HepG2 (cell line): Measurements from ENCODE around the gene FGD3. TPM values are rescaled to one million over a fixed set of nuclear protein-coding genes. Genes with fewer than 3 reads are reported as not detected.

Experiments
- ATAC-seq: fragments of 200-7000 bp; cut with Tn5 transposase; 3 replicates; pipeline ENCODE4 v1.9.1; 2020; ENCODE audit warnings: mild to moderate bottlenecking, moderate library complexity
- BruUV-seq: library from RNA; stranded (reverse); fragments of 400-500 nt; replicated peaks from 2 replicates; lab custom pipeline; 2021; lab: Mats Ljungman, UMichigan
- CTCF ChIA-PET: fragments of 300-600 bp; formaldehyde crosslinking; extraction: SDS; loops from one replicate; lab custom pipeline; 2021; ENCODE audit warnings: low total read pairs, inconsistent platforms, low intra/inter-chr PET ratio; lab: Yijun Ruan, JAX
- POLR2A ChIA-PET: fragments of 350-600 bp; sonication (Branson Sonifier 250); formaldehyde crosslinking; loops from one replicate; lab custom pipeline; 2020; ENCODE audit warnings: antibody characterized with exemption, inconsistent platforms; lab: Yijun Ruan, JAX
- DNase-seq: peaks from one replicate; pipeline ENCODE4 v3.0.0-alpha.2; 2015; ENCODE audit warnings: low spot score
- FAIRE-seq: peaks from 3 replicates; lab custom pipeline; 2011; peaks lifted over from hg19 to GRCh38; lab: Jason Lieb, UNC
- H2AFZ ChIP-seq: one replicate; pipeline ENCODE4 v1.6.1; 2011; ENCODE audit warnings: low read length, inconsistent platforms
- H3K27ac ChIP-seq: fragments of 300-600 bp; 3 replicates; pipeline ENCODE4 v1.8.0; 2011; ENCODE audit warnings: mixed run types, mild to moderate bottlenecking, mixed read lengths, low read length, inconsistent platforms; ENCODE audit not compliant: insufficient read depth; ENCODE audit errors: extremely low read length
- H3K27me3 ChIP-seq, 2 experiments: fragments of 200-600 bp in 1 of 2; 2 replicates in 1 of 2; 3 replicates in 1 of 2; pipeline versions ENCODE4 v1.6.0 to v1.8.0; 2011; ENCODE audit warnings: low read length in 2 of 2, mild to moderate bottlenecking in 2 of 2, moderate library complexity in 2 of 2, inconsistent platforms in 1 of 2; ENCODE audit not compliant: insufficient read depth in 2 of 2, control insufficient read depth in 1 of 2
- H3K36me3 ChIP-seq, 2 experiments: fragments of 200-600 bp in 1 of 2; replicated peaks in 1 of 2; 2 replicates in 1 of 2; 3 replicates in 1 of 2; pipeline versions ENCODE4 v1.5.1 to v1.8.0; 2011; ENCODE audit warnings: low read length in 2 of 2, inconsistent platforms in 1 of 2; ENCODE audit not compliant: insufficient read depth in 2 of 2, control insufficient read depth in 1 of 2
- H3K4me1 ChIP-seq: 2 replicates; pipeline ENCODE4 v1.5.1; 2012; ENCODE audit warnings: low read length, inconsistent platforms; ENCODE audit not compliant: insufficient read depth
- H3K4me2 ChIP-seq: 2 replicates; pipeline ENCODE4 v1.6.0; 2011; ENCODE audit warnings: low read depth, low read length, inconsistent platforms
- H3K4me3 ChIP-seq, 3 experiments: fragments of 200-600 bp in 1 of 3; sonication (generic), shearing (Covaris generic) in 1 of 3; replicated peaks in 1 of 3; 2 replicates each; pipeline ENCODE4 v1.5.1; 2011 to 2016; ENCODE audit warnings: low read length in 3 of 3, inconsistent platforms in 2 of 3, low read depth in 2 of 3, mild to moderate bottlenecking in 2 of 3, control low read depth in 1 of 3, mixed read lengths in 1 of 3; ENCODE audit not compliant: insufficient read depth in 1 of 3
- H3K79me2 ChIP-seq: one replicate; pipeline ENCODE4 v1.6.1; 2011; ENCODE audit warnings: low read length, inconsistent platforms; ENCODE audit not compliant: insufficient read depth
- H3K9ac ChIP-seq: 2 replicates; pipeline ENCODE4 v1.6.0; 2011; ENCODE audit warnings: mild to moderate bottlenecking, low read depth, low read length, inconsistent platforms; ENCODE audit not compliant: insufficient read depth
- H3K9me3 ChIP-seq: 2 replicates; pipeline ENCODE4 v1.5.1; 2012; ENCODE audit warnings: mild to moderate bottlenecking, low read length
- H4K20me1 ChIP-seq: 2 replicates; pipeline ENCODE4 v1.6.0; 2011; ENCODE audit warnings: inconsistent platforms, mild to moderate bottlenecking, low read length, moderate library complexity; ENCODE audit not compliant: insufficient read depth
- ATF5 ChIP-seq: sonication (generic); formaldehyde crosslinking; IDR thresholded peaks from 2 replicates; pipeline ENCODE4 v1.4.0; 2020; ENCODE audit warnings: mild to moderate bottlenecking, low read depth, missing genetic modification reagents
- CREB1 ChIP-seq, 2 experiments: fragments of 450-650 bp in 1 of 2; IDR thresholded peaks; 2 replicates each; pipeline ENCODE4 v1.6.1; 2016 to 2017; ENCODE audit warnings: control low read depth in 1 of 2, mild to moderate bottlenecking in 1 of 2, missing compliant biosample characterization in 1 of 2, missing genetic modification characterization in 1 of 2
- ETS1 ChIP-seq: sonication (generic); formaldehyde crosslinking; IDR thresholded peaks from 2 replicates; pipeline ENCODE4 v1.4.0; 2020; ENCODE audit warnings: missing genetic modification reagents
- PRDM15 ChIP-seq: sonication (generic); formaldehyde crosslinking; IDR thresholded peaks from 2 replicates; pipeline ENCODE4 v1.4.0; 2020; ENCODE audit warnings: missing genetic modification reagents
- SMYD3 ChIP-seq: sonication (generic); formaldehyde crosslinking; IDR thresholded peaks from 2 replicates; pipeline ENCODE4 v1.8.1; 2023; ENCODE audit warnings: mild to moderate bottlenecking, missing genetic modification reagents
- TERF1 ChIP-seq: sonication (generic); formaldehyde crosslinking; IDR thresholded peaks from 2 replicates; pipeline ENCODE4 v1.8.0; 2022; ENCODE audit warnings: mild to moderate bottlenecking, missing genetic modification reagents, moderate library complexity
- YEATS4 ChIP-seq: sonication (generic); formaldehyde crosslinking; IDR thresholded peaks from 2 replicates; pipeline ENCODE4 v1.4.0; 2020; ENCODE audit warnings: missing genetic modification reagents, borderline replicate concordance
- ZFX ChIP-seq: sonication (generic); formaldehyde crosslinking; IDR thresholded peaks from 2 replicates; pipeline ENCODE4 v1.4.0; 2020; ENCODE audit warnings: mild to moderate bottlenecking, low read depth, missing genetic modification reagents, moderate library complexity
- ZFY ChIP-seq: sonication (generic); formaldehyde crosslinking; IDR thresholded peaks from 2 replicates; pipeline ENCODE4 v1.4.0; 2020; ENCODE audit warnings: missing genetic modification reagents
- ZNF275 ChIP-seq: sonication (generic); formaldehyde crosslinking; IDR thresholded peaks from 2 replicates; pipeline ENCODE4 v1.8.0; 2022; ENCODE audit warnings: missing genetic modification reagents, mild to moderate bottlenecking, inconsistent platforms, borderline replicate concordance
- ZNF282 ChIP-seq: fragments of 450-650 bp; IDR thresholded peaks from 2 replicates; pipeline ENCODE4 v1.6.1; 2018; ENCODE audit not compliant: partially characterized antibody
- ZNF446 ChIP-seq: sonication (generic); formaldehyde crosslinking; IDR thresholded peaks from 2 replicates; pipeline ENCODE4 v1.5.0; 2020; ENCODE audit warnings: mild to moderate bottlenecking, missing genetic modification reagents
- ZNF749 ChIP-seq: sonication (generic); formaldehyde crosslinking; IDR thresholded peaks from 2 replicates; pipeline ENCODE4 v1.8.0; 2022; ENCODE audit warnings: mild to moderate bottlenecking, missing genetic modification reagents, moderate library complexity, borderline replicate concordance
- ZSCAN5A ChIP-seq: sonication (generic); formaldehyde crosslinking; IDR thresholded peaks from 2 replicates; pipeline ENCODE4 v1.8.0; 2022; ENCODE audit warnings: mild to moderate bottlenecking, missing genetic modification reagents, borderline replicate concordance
- WGBS: methylation state at CpG from one replicate; pipeline ENCODE4 v1.1.6; 2017; ENCODE audit warnings: low lambda C conversion rate; 5-methylcytosine and 5-hydroxymethylcytosine counted together
- in situ Hi-C: cut with HindIII; loops from 2 replicates; pipeline ENCODE4 v1.10.0; 2017; ENCODE audit warnings: low pct_unique_long_range_greater_than_20kb; ENCODE audit not compliant: extremely low pct_ligation_motif_present
- intact Hi-C: fragments of 100-400 bp; cut with micrococcal nuclease; formaldehyde crosslinking; loops from one replicate; pipeline ENCODE4 v1.10.0; 2022; ENCODE audit not compliant: unreplicated experiment
- polyA plus RNA-seq, 8 experiments: library from polyadenylated mRNA; depleted of rRNA in 3 of 8; stranded (reverse) in 7 of 8; unstranded in 1 of 8; fragments of >200 nt; fragmentation: Illumina TruSeq in 4 of 8; extraction: Trizol in 4 of 8; gene quantifications; 2 replicates each; pipeline versions ENCODE4 v1.2.1 to v1.2.3, GENCODE V29; 2011 to 2016; ENCODE audit warnings: low read depth in 4 of 8, missing spikeins in 1 of 8, mixed read lengths in 1 of 8; ENCODE audit not compliant: insufficient read depth in 1 of 8
- total RNA-seq, 5 experiments: library from RNA; depleted of rRNA; stranded (reverse); fragments of >200 nt; fragmentation: Illumina TruSeq; extraction: Trizol; gene quantifications; 2 replicates each; pipeline ENCODE4 v1.2.3, GENCODE V29; 2016; ENCODE audit warnings: low read depth in 1 of 5

FGD3 gene
- total and polyA plus RNA-seq, 2 of the 13 experiments (the other 11 are each of a cell fraction or from before 2014, with no cell fraction given) = 0.53 to 1.1 TPM

- Histone ChIP-seq H3K9me3 (no peaks in the 10 kb centered on the region), H3K36me3 (no peaks in the 10 kb centered on the region), H3K79me2 (no peaks in the 10 kb centered on the region), H2AFZ (no peak overlapping the region), H3K27me3 (peaks cover 1 to 31% of the 10 kb centered on the region in 2 experiments; a peak in 3 of 5 replicates), H4K20me1 (no peaks in the 10 kb centered on the region), H3K9ac (no peak overlapping the region), H3K27ac (no peak overlapping the region), H3K4me2 (no peak overlapping the region), H3K4me1 (peaks cover 2% of the 10 kb centered on the region), H3K4me3 (no peak overlapping the region)
- 23% methylated on average over 2 of the region's 2 CpGs for WGBS
- no peak for FAIRE-seq
- ATAC-seq = no peak
- BruUV-seq = no TSS peak
- intact Hi-C loops (no loop called here), in situ Hi-C loops (no loop called here)
- CTCF ChIA-PET = no interaction called here
- no peak for DNase-seq
- POLR2A ChIA-PET = no interaction called here
- TF ChIP-seq ZSCAN5A (CRISPR knock-in tag) = no peak
- TF ChIP-seq PRDM15 (CRISPR knock-in tag) = no peak
- TF ChIP-seq CREB1 (IDR thresholded peaks at IDR 0.05) = no peak
- TF ChIP-seq CREB1 (CRISPR knock-in tag; IDR thresholded peaks at IDR 0.05) = no peak
- no peak for TF ChIP-seq YEATS4 (CRISPR knock-in tag)
- TF ChIP-seq ZNF275 (CRISPR knock-in tag) = no peak
- no peak for TF ChIP-seq ATF5 (CRISPR knock-in tag)
- no peak for TF ChIP-seq TERF1 (CRISPR knock-in tag)
- no peak for TF ChIP-seq ZNF446 (CRISPR knock-in tag)
- no peak for TF ChIP-seq ZFX (CRISPR knock-in tag)
- TF ChIP-seq ZNF282 = no peak
- TF ChIP-seq SMYD3 = no peak
- no peak for TF ChIP-seq ZFY
- TF ChIP-seq ZNF749 = no peak
- TF ChIP-seq ETS1 (CRISPR knock-in tag) = no peak
These were observed 30.0 kb upstream of the FGD3 start for GRCh38 chr9:92917176-92917800.
